KMS-11 (cell line): ENCODE measurements around the gene MTRF1.

Source experiments
- H2AFZ ChIP-seq: fragments of 200-600 bp; sonication (generic); 2 replicates; pipeline ENCODE4 v1.6.1; 2016; ENCODE audit warnings: antibody characterized with exemption, mixed run types, low read depth
- H3K27ac ChIP-seq: fragments of 200-600 bp; sonication (generic); 2 replicates; pipeline ENCODE4 v1.6.1; 2016; ENCODE audit warnings: mild to moderate bottlenecking, mixed run types
- H3K27me3 ChIP-seq: fragments of 200-600 bp; sonication (generic); 2 replicates; pipeline ENCODE4 v1.6.1; 2017; ENCODE audit warnings: mild to moderate bottlenecking, low read depth, mixed run types, moderate library complexity; ENCODE audit not compliant: insufficient read depth
- H3K36me3 ChIP-seq: fragments of 200-600 bp; sonication (generic); 2 replicates; pipeline ENCODE4 v1.6.1; 2017; ENCODE audit warnings: mild to moderate bottlenecking, mixed run types; ENCODE audit not compliant: insufficient read depth
- H3K4me1 ChIP-seq: fragments of 200-600 bp; sonication (generic); 2 replicates; pipeline ENCODE4 v1.6.1; 2016; ENCODE audit warnings: mild to moderate bottlenecking, low read depth, mixed run types; ENCODE audit not compliant: poor library complexity, severe bottlenecking
- H3K4me2 ChIP-seq: fragments of 200-600 bp; sonication (generic); 2 replicates; pipeline ENCODE4 v1.7.0; 2016; ENCODE audit warnings: mild to moderate bottlenecking, mixed run types
- H3K4me3 ChIP-seq: fragments of 200-600 bp; sonication (generic); IDR thresholded peaks from 2 replicates; pipeline ENCODE4 v1.6.1; 2017; ENCODE audit warnings: low read depth, low read length, mixed read lengths; ENCODE audit not compliant: insufficient read depth
- H3K79me2 ChIP-seq: fragments of 200-600 bp; sonication (generic); 2 replicates; pipeline ENCODE4 v1.6.1; 2016; ENCODE audit warnings: low read depth, mixed run types; ENCODE audit not compliant: insufficient read depth
- H3K9ac ChIP-seq: fragments of 200-600 bp; sonication (generic); 2 replicates; pipeline ENCODE4 v1.6.1; 2016; ENCODE audit warnings: mild to moderate bottlenecking, mixed run types
- H4K20me1 ChIP-seq: fragments of 200-600 bp; sonication (generic); 2 replicates; pipeline ENCODE4 v1.6.1; 2016; ENCODE audit warnings: mild to moderate bottlenecking, mixed run types; ENCODE audit not compliant: insufficient read depth
- CTCF ChIP-seq: fragments of 200-600 bp; sonication (generic); conservative IDR thresholded peaks from 2 replicates; pipeline ENCODE4 v1.6.1; 2017; ENCODE audit warnings: low read depth, mild to moderate bottlenecking, antibody characterized with exemption, low read length, moderate library complexity, mixed read lengths

The MTRF1 gene

GRCh38 chr13:41302743-41303142, 39.4 kb upstream of the MTRF1 start:
- Histone ChIP-seq H3K4me1 (peaks cover 10% of the 10 kb centered on the region), H3K36me3 (no peaks in the 10 kb centered on the region), H2AFZ (no peak overlapping the region), H3K4me2 (no peak overlapping the region), H3K27me3 (no peaks in the 10 kb centered on the region; the same call in 1 of the 2 replicates), H3K79me2 (no peaks in the 10 kb centered on the region), H4K20me1 (no peaks in the 10 kb centered on the region), H3K27ac (no peak overlapping the region), H3K4me3 (no peak overlapping the region), H3K9ac (no peak overlapping the region)
- no peak for TF ChIP-seq CTCF

- no peak for TF ChIP-seq CTCF
- H3K9ac ChIP-seq = no peak overlapping the region
- no peaks in the 10 kb centered on the region; the same call in 1 of the 2 replicates for H3K27me3 ChIP-seq
- no peak overlapping the region for H3K27ac ChIP-seq
- H3K79me2 ChIP-seq = no peaks in the 10 kb centered on the region
- H3K36me3 ChIP-seq = no peaks in the 10 kb centered on the region
- H4K20me1 ChIP-seq = no peaks in the 10 kb centered on the region
- H3K4me3 ChIP-seq = no peak overlapping the region
- no peak overlapping the region for H2AFZ ChIP-seq
- peak overlapping the region; percentile 25; the same call in 1 of the 2 replicates for H3K4me2 ChIP-seq
- peaks cover 10% of the 10 kb centered on the region for H3K4me1 ChIP-seq
These were observed 36.1 kb upstream of the MTRF1 start for GRCh38 chr13:41299316-41300094.

- no peak for TF ChIP-seq CTCF
- no peak overlapping the region for H2AFZ ChIP-seq
- no peak overlapping the region for H3K27ac ChIP-seq
- H3K4me3 ChIP-seq = no peak overlapping the region
- no peak overlapping the region for H3K9ac ChIP-seq
- H3K4me2 ChIP-seq = no peak overlapping the region
- no peaks in the 10 kb centered on the region; the same call in 1 of the 2 replicates for H3K27me3 ChIP-seq
- no peaks in the 10 kb centered on the region for H3K79me2 ChIP-seq
- H4K20me1 ChIP-seq = no peaks in the 10 kb centered on the region
- peaks cover 10% of the 10 kb centered on the region for H3K4me1 ChIP-seq
- H3K36me3 ChIP-seq = no peaks in the 10 kb centered on the region
These were observed 33.7 kb upstream of the MTRF1 start for GRCh38 chr13:41296879-41297646.

- no peak overlapping the region for H3K9ac ChIP-seq
- TF ChIP-seq CTCF = no peak
- no peaks in the 10 kb centered on the region for H4K20me1 ChIP-seq
- no peak overlapping the region for H3K4me2 ChIP-seq
- no peak overlapping the region for H3K27ac ChIP-seq
- no peak overlapping the region for H3K4me3 ChIP-seq
- no peak overlapping the region for H2AFZ ChIP-seq
- H3K79me2 ChIP-seq = no peaks in the 10 kb centered on the region
- H3K27me3 ChIP-seq = no peaks in the 10 kb centered on the region; the same call in 1 of the 2 replicates
- peaks cover 10% of the 10 kb centered on the region for H3K4me1 ChIP-seq
- H3K36me3 ChIP-seq = no peaks in the 10 kb centered on the region
These were observed 32.6 kb upstream of the MTRF1 start for GRCh38 chr13:41295973-41296372.
